SK-N-SH treated with all-trans-retinoic acid at 6 μM for 48 hours (cell line): Measurements from ENCODE around the gene CBFA2T3.
"Not testable (repeated sequence)": the region's sequence is repeated elsewhere in the genome, so short reads cannot be mapped to it uniquely, and the experiment has no call there.

ENCODE experiments used
- ATAC-seq: fragments of 200-7000 bp; cut with Tn5 transposase; 3 replicates; pipeline ENCODE4 v1.9.1; 2020; ENCODE audit warnings: mild to moderate bottlenecking, moderate library complexity
- ARNTL ChIP-seq: fragments of 450-650 bp; formaldehyde crosslinking; IDR thresholded peaks from 2 replicates; pipeline ENCODE4 v1.5.0; 2020; ENCODE audit warnings: low read depth, mild to moderate bottlenecking, moderate library complexity, borderline replicate concordance
- BACH2 ChIP-seq: fragments of 250-450 bp; sonication (Bioruptor Pico); IDR thresholded peaks from 2 replicates; pipeline ENCODE4 v1.9.0; 2021; ENCODE audit warnings: mild to moderate bottlenecking, borderline replicate concordance
- CSDC2 ChIP-seq: fragments of 250-450 bp; sonication (Bioruptor Pico); IDR thresholded peaks from 2 replicates; pipeline ENCODE4 v1.5.0; 2020; ENCODE audit warnings: mild to moderate bottlenecking, moderate library complexity
- ESRRG ChIP-seq: fragments of 250-450 bp; sonication (Bioruptor Pico); IDR thresholded peaks from 2 replicates; pipeline ENCODE4 v1.6.1; 2021; ENCODE audit warnings: mild to moderate bottlenecking
- GLIS3 ChIP-seq: fragments of 250-450 bp; sonication (Bioruptor Pico); IDR thresholded peaks from 2 replicates; pipeline ENCODE4 v1.5.0; 2020; ENCODE audit warnings: mild to moderate bottlenecking, moderate library complexity
- ISL1 ChIP-seq: fragments of 250-450 bp; sonication (Bioruptor Pico); IDR thresholded peaks from 2 replicates; pipeline ENCODE4 v2.1.2; 2022; ENCODE audit warnings: mild to moderate bottlenecking, moderate library complexity
- OSR1 ChIP-seq: fragments of 250-450 bp; sonication (Bioruptor Pico); IDR thresholded peaks from 2 replicates; pipeline ENCODE4 v1.8.0; 2022; ENCODE audit warnings: moderate library complexity, mild to moderate bottlenecking, inconsistent platforms
- PPARA ChIP-seq: fragments of 250-450 bp; sonication (Bioruptor Pico); IDR thresholded peaks from 2 replicates; pipeline ENCODE4 v1.5.0; 2020; ENCODE audit warnings: mild to moderate bottlenecking, borderline replicate concordance
- RARB ChIP-seq: fragments of 250-450 bp; sonication (Bioruptor Pico); IDR thresholded peaks from 2 replicates; pipeline ENCODE4 v1.8.0; 2021; ENCODE audit warnings: mild to moderate bottlenecking, moderate library complexity
- SNAI2 ChIP-seq: fragments of 250-450 bp; sonication (Bioruptor Pico); IDR thresholded peaks from 2 replicates; pipeline ENCODE4 v1.5.0; 2020; ENCODE audit warnings: mild to moderate bottlenecking, moderate library complexity
- TCF4 ChIP-seq: fragments of 250-450 bp; sonication (Bioruptor Pico); IDR thresholded peaks from 2 replicates; pipeline ENCODE4 v1.8.0; 2021; ENCODE audit warnings: mild to moderate bottlenecking, moderate library complexity, borderline replicate concordance
- TOX ChIP-seq: fragments of 250-450 bp; sonication (Bioruptor Pico); IDR thresholded peaks from 2 replicates; pipeline ENCODE4 v1.8.0; 2021; ENCODE audit warnings: mild to moderate bottlenecking, moderate library complexity, borderline replicate concordance
- ZC3H10 ChIP-seq: fragments of 250-450 bp; sonication (Bioruptor Pico); IDR thresholded peaks from 2 replicates; pipeline ENCODE4 v1.5.1; 2021; ENCODE audit warnings: mild to moderate bottlenecking, moderate library complexity
- ZFP30 ChIP-seq: fragments of 450-650 bp; formaldehyde crosslinking; IDR thresholded peaks from 2 replicates; pipeline ENCODE4 v1.5.0; 2022; ENCODE audit warnings: mild to moderate bottlenecking, moderate library complexity
- ZNF565 ChIP-seq: fragments of 450-650 bp; formaldehyde crosslinking; conservative IDR thresholded peaks from 2 replicates; pipeline ENCODE4 v1.5.0; 2020; ENCODE audit warnings: low read depth, mild to moderate bottlenecking, moderate library complexity
- ZNF70 ChIP-seq: fragments of 450-650 bp; formaldehyde crosslinking; IDR thresholded peaks from 2 replicates; pipeline ENCODE4 v1.5.0; 2020; ENCODE audit warnings: mild to moderate bottlenecking, moderate library complexity
- ZNF8 ChIP-seq: fragments of 450-650 bp; formaldehyde crosslinking; IDR thresholded peaks from 2 replicates; pipeline ENCODE4 v1.5.0; 2020; ENCODE audit warnings: mild to moderate bottlenecking, moderate library complexity
- TF ChIP-seq, protein P1 (sequence below): fragments of 250-450 bp; sonication (Bioruptor Pico); IDR thresholded peaks from 2 replicates; pipeline ENCODE4 v1.8.0; 2021; ENCODE audit warnings: low read depth, mild to moderate bottlenecking, moderate library complexity, borderline replicate concordance
- TF ChIP-seq, protein P2 (sequence below): fragments of 250-450 bp; sonication (Bioruptor Pico); IDR thresholded peaks from 2 replicates; pipeline ENCODE4 v1.5.0; 2020; ENCODE audit warnings: mild to moderate bottlenecking, moderate library complexity
- TF ChIP-seq, protein P3 (sequence below): fragments of 250-450 bp; sonication (Bioruptor Pico); IDR thresholded peaks from 2 replicates; pipeline ENCODE4 v1.5.1; 2021; ENCODE audit warnings: mild to moderate bottlenecking, moderate library complexity
- TF ChIP-seq, protein P4 (sequence below): fragments of 250-450 bp; sonication (Bioruptor Pico); IDR thresholded peaks from 2 replicates; pipeline ENCODE4 v1.8.0; 2020; ENCODE audit warnings: mild to moderate bottlenecking, moderate library complexity, borderline replicate concordance

CBFA2T3 gene

DNA sequence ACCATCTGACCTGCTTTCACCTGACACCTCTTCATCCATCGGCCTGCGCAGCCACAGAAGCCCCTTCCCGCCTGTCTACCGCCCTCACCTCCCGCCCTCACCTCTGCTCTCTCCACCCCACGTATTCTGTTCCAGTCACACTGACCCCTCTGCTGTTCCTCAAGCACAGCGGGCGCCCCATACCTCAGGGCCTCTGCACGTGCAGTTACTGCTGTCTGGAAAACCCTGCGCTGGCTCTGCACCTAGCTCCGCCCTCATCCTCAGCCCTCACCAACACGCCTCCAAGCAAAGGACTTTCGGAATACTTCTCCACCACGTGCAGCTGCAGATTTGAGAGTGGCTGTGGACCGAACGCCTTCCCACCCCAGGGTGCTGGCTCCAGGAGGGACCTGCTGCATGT lies 85.9 kb downstream of the CBFA2T3 start (continued):
- TF ChIP-seq, protein P1, sequence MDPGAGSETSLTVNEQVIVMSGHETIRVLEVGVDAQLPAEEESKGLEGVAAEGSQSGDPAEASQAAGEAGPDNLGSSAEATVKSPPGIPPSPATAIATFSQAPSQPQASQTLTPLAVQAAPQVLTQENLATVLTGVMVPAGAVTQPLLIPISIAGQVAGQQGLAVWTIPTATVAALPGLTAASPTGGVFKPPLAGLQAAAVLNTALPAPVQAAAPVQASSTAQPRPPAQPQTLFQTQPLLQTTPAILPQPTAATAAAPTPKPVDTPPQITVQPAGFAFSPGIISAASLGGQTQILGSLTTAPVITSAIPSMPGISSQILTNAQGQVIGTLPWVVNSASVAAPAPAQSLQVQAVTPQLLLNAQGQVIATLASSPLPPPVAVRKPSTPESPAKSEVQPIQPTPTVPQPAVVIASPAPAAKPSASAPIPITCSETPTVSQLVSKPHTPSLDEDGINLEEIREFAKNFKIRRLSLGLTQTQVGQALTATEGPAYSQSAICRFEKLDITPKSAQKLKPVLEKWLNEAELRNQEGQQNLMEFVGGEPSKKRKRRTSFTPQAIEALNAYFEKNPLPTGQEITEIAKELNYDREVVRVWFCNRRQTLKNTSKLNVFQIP, result no peak
- TF ChIP-seq ZNF70 (CRISPR knock-in tag) (no peak), ESRRG (no peak), CSDC2 (CRISPR knock-in tag) (no peak), TCF4 (no peak)
- TF ChIP-seq, all 23 proteins: peak for 0

DNA sequence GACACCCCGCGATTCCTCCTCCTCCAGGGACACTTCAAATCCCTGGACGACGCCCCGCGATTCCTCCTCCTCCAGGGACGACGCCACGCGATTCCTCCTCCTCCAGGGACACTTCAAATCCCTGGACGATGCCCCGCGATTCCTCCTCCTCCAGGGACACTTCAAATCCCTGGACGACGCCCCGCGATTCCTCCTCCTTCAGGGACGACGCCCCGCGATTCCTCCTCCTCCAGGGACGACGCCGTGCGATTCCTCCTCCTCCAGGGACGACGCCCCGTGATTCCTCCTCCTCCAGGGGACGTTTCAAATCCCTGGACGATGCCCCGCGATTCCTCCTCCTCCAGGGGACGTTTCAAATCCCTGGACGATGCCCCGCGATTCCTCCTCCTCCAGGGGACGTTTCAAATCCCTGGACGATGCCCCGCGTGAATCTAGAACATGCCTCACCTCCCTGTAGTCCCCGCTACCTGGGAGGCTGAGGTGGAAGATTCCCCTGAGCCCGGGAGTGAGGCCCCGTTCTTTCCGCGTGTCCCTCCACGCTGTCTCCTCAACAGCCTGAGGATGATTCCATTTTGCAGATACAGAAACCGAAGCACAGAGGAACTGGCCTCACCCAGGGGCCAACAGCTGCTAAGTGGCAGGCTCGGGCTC lies 87.2 kb downstream of the CBFA2T3 start:
- ATAC-seq, result not testable (repeated sequence)

DNA sequence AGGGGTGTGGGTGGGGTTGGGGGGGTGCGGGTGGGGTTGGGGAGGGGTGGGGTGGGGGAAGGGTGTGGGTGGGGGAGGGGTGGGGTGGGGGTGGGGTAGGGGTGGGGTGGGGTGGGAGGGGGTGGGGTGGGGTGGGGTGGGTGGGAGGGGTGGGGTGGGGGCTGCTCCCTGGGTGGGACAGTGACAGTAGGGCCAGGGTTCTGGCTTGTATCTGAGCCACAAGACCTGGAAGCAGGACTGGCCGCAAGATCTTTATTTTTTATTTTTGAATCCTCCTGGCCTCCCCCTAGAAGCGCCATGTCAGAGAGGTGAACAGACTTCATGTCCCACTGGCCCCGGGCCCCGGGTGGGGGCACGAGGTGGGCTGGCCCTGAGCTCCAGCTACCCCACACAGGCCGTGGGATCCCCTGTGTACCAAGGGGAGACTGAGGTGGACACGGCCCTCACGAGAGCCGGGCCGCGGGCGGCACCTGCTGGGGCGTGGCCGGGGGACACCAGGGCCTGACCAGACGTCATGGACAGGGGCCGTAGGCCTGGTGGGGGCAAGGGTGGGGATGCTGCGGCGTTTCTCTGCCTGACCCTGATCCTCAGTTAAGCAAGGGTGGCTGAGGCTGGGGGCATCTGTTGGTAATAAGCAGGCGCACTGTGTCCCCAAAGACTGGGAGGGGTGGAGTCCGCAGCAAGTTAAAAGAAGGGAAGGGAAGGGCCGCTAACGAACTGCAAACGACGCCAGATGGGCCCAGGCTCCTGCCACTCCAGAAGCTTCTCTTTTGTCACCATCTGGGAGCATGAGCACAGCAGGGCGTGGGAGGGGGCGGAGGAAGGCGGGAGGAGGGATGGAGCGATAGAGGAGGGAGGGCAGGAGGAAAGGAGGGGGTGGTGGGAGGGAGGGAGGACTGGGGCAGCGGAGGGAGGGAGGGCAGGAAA lies 88.3 kb downstream of the CBFA2T3 start:
- peak; percentile 9; the same call in 2 of the 3 replicates for ATAC-seq
- TF ChIP-seq BACH2 (no peak), TCF4 (no peak), ARNTL (no peak), ISL1 (no peak), ESRRG (no peak), ZC3H10 (CRISPR knock-in tag) (no peak), GLIS3 (CRISPR knock-in tag) (no peak), ZNF70 (CRISPR knock-in tag) (no peak), ZNF8 (CRISPR knock-in tag) (no peak), PPARA (CRISPR knock-in tag) (no peak), ZFP30 (CRISPR knock-in tag) (no peak), ZNF565 (CRISPR knock-in tag) (no peak), CSDC2 (CRISPR knock-in tag) (no peak), RARB (CRISPR knock-in tag) (no peak), TOX (CRISPR knock-in tag) (no peak), OSR1 (CRISPR knock-in tag) (no peak)
- TF ChIP-seq, protein P2, sequence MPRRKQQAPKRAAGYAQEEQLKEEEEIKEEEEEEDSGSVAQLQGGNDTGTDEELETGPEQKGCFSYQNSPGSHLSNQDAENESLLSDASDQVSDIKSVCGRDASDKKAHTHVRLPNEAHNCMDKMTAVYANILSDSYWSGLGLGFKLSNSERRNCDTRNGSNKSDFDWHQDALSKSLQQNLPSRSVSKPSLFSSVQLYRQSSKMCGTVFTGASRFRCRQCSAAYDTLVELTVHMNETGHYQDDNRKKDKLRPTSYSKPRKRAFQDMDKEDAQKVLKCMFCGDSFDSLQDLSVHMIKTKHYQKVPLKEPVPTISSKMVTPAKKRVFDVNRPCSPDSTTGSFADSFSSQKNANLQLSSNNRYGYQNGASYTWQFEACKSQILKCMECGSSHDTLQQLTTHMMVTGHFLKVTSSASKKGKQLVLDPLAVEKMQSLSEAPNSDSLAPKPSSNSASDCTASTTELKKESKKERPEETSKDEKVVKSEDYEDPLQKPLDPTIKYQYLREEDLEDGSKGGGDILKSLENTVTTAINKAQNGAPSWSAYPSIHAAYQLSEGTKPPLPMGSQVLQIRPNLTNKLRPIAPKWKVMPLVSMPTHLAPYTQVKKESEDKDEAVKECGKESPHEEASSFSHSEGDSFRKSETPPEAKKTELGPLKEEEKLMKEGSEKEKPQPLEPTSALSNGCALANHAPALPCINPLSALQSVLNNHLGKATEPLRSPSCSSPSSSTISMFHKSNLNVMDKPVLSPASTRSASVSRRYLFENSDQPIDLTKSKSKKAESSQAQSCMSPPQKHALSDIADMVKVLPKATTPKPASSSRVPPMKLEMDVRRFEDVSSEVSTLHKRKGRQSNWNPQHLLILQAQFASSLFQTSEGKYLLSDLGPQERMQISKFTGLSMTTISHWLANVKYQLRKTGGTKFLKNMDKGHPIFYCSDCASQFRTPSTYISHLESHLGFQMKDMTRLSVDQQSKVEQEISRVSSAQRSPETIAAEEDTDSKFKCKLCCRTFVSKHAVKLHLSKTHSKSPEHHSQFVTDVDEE, result no peak
- TF ChIP-seq, protein P3, sequence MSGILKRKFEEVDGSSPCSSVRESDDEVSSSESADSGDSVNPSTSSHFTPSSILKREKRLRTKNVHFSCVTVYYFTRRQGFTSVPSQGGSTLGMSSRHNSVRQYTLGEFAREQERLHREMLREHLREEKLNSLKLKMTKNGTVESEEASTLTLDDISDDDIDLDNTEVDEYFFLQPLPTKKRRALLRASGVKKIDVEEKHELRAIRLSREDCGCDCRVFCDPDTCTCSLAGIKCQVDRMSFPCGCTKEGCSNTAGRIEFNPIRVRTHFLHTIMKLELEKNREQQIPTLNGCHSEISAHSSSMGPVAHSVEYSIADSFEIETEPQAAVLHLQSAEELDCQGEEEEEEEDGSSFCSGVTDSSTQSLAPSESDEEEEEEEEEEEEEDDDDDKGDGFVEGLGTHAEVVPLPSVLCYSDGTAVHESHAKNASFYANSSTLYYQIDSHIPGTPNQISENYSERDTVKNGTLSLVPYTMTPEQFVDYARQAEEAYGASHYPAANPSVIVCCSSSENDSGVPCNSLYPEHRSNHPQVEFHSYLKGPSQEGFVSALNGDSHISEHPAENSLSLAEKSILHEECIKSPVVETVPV (CRISPR knock-in tag), result no peak

DNA sequence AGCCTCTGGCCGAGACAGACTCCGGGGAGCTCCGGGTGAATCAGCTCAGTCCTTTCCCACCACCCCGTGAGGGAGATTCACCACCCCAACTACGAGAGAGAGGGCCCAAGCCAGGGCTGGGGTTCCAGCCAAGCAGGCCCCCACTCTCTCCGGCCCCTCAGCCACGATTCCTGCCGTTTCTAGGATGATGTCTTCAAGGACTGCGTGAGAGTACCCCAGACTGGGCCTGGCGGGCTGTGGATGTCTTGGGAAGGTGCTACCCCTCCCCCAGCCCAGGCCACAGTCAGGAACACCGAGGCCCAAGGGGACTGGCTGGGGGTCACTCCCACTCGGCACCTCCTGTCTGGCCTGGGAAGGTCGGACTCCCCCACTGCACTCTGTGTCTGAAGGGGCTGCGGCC lies 89.0 kb downstream of the CBFA2T3 start:
- ATAC-seq, result no peak; the same call in 2 of the 3 replicates
- no peak for TF ChIP-seq BACH2
- no peak for TF ChIP-seq ARNTL
- TF ChIP-seq, protein P1, result no peak
- TF ChIP-seq SNAI2 (CRISPR knock-in tag), result no peak
- no peak for TF ChIP-seq CSDC2 (CRISPR knock-in tag)
- TF ChIP-seq, protein P3 (CRISPR knock-in tag), result no peak
- TF ChIP-seq ESRRG, result no peak
- TF ChIP-seq ZNF8 (CRISPR knock-in tag), result no peak
- TF ChIP-seq TOX (CRISPR knock-in tag), result no peak
- TF ChIP-seq, protein P4, sequence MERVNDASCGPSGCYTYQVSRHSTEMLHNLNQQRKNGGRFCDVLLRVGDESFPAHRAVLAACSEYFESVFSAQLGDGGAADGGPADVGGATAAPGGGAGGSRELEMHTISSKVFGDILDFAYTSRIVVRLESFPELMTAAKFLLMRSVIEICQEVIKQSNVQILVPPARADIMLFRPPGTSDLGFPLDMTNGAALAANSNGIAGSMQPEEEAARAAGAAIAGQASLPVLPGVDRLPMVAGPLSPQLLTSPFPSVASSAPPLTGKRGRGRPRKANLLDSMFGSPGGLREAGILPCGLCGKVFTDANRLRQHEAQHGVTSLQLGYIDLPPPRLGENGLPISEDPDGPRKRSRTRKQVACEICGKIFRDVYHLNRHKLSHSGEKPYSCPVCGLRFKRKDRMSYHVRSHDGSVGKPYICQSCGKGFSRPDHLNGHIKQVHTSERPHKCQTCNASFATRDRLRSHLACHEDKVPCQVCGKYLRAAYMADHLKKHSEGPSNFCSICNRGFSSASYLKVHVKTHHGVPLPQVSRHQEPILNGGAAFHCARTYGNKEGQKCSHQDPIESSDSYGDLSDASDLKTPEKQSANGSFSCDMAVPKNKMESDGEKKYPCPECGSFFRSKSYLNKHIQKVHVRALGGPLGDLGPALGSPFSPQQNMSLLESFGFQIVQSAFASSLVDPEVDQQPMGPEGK (CRISPR knock-in tag), result no peak
